T-helper 2 cell treated with Interferon-gamma antibody and Interleukin-4, amounts not matched to agents 5 μg/mL and 100 μg/mL, for 36 hours (primary cell): ENCODE results near the gene ARHGAP1.

Experiments
- DNase-seq: peaks from one replicate; pipeline ENCODE4 v3.0.0; 2021; ENCODE audit warnings: low spot score
- H3K27ac Mint-ChIP-seq: one replicate; pipeline ENCODE4 v1.8.0; 2021; ENCODE audit warnings: mild to moderate bottlenecking, mixed read lengths
- H3K27me3 Mint-ChIP-seq: one replicate; pipeline ENCODE4 v1.8.0; 2021; ENCODE audit warnings: low read depth, mixed read lengths
- H3K36me3 Mint-ChIP-seq: one replicate; pipeline ENCODE4 v1.8.0; 2021; ENCODE audit warnings: low read depth, mixed read lengths
- H3K4me1 Mint-ChIP-seq: one replicate; pipeline ENCODE4 v1.8.0; 2021; ENCODE audit warnings: low read depth, mixed read lengths
- H3K4me3 Mint-ChIP-seq: one replicate; pipeline ENCODE4 v1.8.0; 2022; ENCODE audit warnings: mild to moderate bottlenecking, moderate library complexity, mixed read lengths
- H3K9me3 Mint-ChIP-seq: one replicate; pipeline ENCODE4 v1.8.0; 2021; ENCODE audit warnings: mixed read lengths

The ARHGAP1 gene

GRCh38 chr11:46729110-46730027, 28.9 kb upstream of the ARHGAP1 start:
- H3K4me1 Mint-ChIP-seq, result no peaks in the 10 kb centered on the region
- H3K36me3 Mint-ChIP-seq, result no peaks in the 10 kb centered on the region
- DNase-seq, result no peak
- no peak overlapping the region for H3K4me3 Mint-ChIP-seq
- H3K27ac Mint-ChIP-seq, result no peak overlapping the region
- no peaks in the 10 kb centered on the region for H3K9me3 Mint-ChIP-seq
- no peaks in the 10 kb centered on the region for H3K27me3 Mint-ChIP-seq

GRCh38 chr11:46728659-46729040, 28.2 kb upstream of the ARHGAP1 start:
- Mint-ChIP-seq H3K9me3 (no peaks in the 10 kb centered on the region), H3K27me3 (no peaks in the 10 kb centered on the region), H3K4me1 (no peaks in the 10 kb centered on the region), H3K36me3 (no peaks in the 10 kb centered on the region), H3K4me3 (no peak overlapping the region), H3K27ac (no peak overlapping the region)
- DNase-seq, result no peak

DNA sequence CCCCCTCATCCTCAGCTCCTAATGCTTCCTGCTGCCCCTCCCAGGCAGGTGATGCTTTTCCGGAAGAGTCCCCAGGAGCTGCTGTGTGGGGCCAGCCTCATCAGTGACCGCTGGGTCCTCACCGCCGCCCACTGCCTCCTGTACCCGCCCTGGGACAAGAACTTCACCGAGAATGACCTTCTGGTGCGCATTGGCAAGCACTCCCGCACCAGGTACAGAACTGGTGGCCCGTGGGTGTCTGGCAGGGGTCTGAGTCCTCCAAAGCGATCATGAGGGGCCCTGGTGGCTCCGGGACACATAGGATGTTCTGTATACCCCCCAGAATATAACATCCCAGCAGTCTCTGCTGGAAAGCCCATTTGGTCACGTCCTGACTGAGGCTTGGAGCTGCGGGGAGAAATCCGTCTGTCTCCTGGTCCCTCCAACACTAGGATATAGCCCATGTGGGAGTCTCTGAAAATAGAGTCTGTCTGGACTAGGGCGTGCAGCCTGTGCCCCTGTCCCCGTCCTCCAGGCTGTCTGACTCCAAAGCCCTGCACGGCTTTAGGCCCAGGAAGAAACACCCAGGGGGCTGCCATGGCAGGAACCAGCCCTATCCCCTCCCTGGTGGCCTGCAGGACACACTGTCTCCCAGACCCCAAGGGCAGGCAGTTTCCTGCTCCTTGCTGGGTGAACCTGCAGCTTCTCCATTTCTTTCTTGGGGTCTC, 27.7 kb upstream of the ARHGAP1 start:
- H3K27ac Mint-ChIP-seq, result no peak overlapping the region
- H3K27me3 Mint-ChIP-seq, result no peaks in the 10 kb centered on the region
- no peaks in the 10 kb centered on the region for H3K9me3 Mint-ChIP-seq
- no peak for DNase-seq
- H3K36me3 Mint-ChIP-seq, result no peaks in the 10 kb centered on the region
- no peaks in the 10 kb centered on the region for H3K4me1 Mint-ChIP-seq
- H3K4me3 Mint-ChIP-seq, result no peak overlapping the region

DNA sequence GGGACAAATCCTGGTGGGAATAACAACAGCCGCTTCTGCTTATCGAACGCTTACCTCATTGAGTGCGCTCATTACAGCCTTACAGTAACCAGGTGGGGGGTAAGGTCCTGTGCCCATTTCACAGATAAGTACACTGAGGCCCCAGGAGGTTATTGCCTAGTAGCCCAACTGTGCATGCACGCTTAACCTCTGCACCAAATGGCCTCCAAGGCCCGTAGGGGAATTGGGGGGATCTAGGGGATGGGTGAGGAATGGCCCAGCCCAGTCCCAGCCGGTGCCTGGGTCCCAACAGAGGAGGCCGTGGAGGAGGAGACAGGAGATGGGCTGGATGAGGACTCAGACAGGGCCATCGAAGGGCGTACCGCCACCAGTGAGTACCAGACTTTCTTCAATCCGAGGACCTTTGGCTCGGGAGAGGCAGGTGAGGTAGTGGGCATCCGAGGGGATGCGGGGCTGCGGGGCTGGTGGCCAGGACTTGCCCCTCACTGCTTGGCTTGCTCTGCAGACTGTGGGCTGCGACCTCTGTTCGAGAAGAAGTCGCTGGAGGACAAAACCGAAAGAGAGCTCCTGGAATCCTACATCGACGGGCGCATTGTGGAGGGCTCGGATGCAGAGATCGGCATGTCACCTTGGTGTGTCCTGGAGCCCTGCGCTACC, 25.9 kb upstream of the ARHGAP1 start:
- DNase-seq, result no peak
- H3K9me3 Mint-ChIP-seq, result no peaks in the 10 kb centered on the region
- H3K27ac Mint-ChIP-seq, result no peak overlapping the region
- H3K4me3 Mint-ChIP-seq, result no peak overlapping the region
- no peaks in the 10 kb centered on the region for H3K4me1 Mint-ChIP-seq
- no peaks in the 10 kb centered on the region for H3K27me3 Mint-ChIP-seq
- H3K36me3 Mint-ChIP-seq, result no peaks in the 10 kb centered on the region

DNA sequence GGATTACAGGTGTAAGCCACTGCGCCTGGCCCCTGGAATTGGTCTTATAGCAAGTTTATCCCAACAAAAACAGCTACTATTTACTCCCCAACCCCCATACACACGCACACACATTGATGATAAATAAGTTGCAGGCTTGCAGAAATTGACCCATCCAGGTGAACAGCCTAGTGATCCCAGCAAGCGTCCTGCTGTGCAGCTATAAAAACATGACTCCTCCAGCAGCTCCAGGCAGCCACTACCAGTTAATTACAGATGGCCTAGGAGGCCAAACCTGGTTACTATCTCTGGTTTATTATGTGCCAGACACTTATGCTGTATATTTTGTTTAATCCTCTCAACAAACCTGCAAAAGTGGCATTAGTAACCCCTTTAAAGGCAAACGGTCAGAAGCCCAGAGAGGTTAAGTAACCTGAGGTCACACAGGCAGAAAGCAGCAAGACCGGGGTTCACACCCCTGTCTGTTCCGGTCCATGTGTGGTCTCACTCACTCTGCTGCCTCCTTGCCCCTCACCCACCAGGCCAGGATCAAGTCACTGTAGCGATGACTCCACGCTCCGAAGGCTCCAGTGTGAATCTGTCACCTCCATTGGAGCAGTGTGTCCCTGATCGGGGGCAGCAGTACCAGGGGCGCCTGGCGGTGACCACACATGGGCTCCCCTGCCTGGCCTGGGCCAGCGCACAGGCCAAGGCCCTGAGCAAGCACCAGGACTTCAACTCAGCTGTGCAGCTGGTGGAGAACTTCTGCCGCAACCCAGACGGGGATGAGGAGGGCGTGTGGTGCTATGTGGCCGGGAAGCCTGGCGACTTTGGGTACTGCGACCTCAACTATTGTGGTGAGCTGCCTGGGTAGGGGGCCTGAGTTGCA, 25.2 kb upstream of the ARHGAP1 start:
- H3K36me3 Mint-ChIP-seq, result no peaks in the 10 kb centered on the region
- H3K27ac Mint-ChIP-seq, result no peak overlapping the region
- H3K27me3 Mint-ChIP-seq, result no peaks in the 10 kb centered on the region
- H3K9me3 Mint-ChIP-seq, result no peaks in the 10 kb centered on the region
- DNase-seq, result no peak
- H3K4me1 Mint-ChIP-seq, result no peaks in the 10 kb centered on the region
- H3K4me3 Mint-ChIP-seq, result no peak overlapping the region

DNA sequence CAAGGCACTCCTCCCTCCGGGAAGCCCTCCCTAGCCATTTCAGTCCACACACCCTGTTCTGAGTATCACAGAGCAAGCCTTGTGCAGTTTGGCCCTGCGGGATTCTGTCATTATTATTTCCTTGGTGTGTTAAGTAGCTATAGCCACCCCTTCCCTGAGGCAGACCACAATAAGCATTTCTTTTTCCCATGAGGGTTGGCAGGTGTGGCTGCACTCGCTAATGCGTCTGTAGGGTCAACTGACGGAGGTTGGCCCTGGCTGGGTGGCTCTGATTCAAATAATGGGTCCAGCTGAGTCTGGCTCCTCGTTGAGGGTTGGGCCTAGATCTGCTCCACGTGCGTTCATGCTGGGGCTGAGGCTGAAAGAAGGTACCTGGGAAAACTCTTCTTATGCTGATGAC, 23.7 kb upstream of the ARHGAP1 start:
- no peak for DNase-seq
- no peaks in the 10 kb centered on the region for H3K27me3 Mint-ChIP-seq
- no peak overlapping the region for H3K4me3 Mint-ChIP-seq
- no peak overlapping the region for H3K27ac Mint-ChIP-seq
- no peaks in the 10 kb centered on the region for H3K36me3 Mint-ChIP-seq
- H3K4me1 Mint-ChIP-seq, result no peaks in the 10 kb centered on the region
- H3K9me3 Mint-ChIP-seq, result no peaks in the 10 kb centered on the region

DNA sequence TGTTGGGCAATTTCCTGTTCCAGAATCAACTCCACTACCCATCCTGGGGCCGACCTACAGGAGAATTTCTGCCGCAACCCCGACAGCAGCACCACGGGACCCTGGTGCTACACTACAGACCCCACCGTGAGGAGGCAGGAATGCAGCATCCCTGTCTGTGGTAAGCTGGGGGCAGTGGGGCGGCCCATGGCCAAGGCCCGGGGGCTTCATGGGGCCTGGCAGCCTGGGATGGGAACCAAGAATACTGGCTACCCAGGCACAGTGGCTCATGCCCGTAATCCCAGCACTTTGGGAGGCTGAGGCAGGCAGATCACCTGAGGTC, 22.9 kb upstream of the ARHGAP1 start:
- Mint-ChIP-seq H3K4me3 (no peak overlapping the region), H3K9me3 (no peaks in the 10 kb centered on the region), H3K36me3 (no peaks in the 10 kb centered on the region), H3K4me1 (peaks cover 3% of the 10 kb centered on the region), H3K27ac (no peak overlapping the region), H3K27me3 (no peaks in the 10 kb centered on the region)
- DNase-seq, result no peak

DNA sequence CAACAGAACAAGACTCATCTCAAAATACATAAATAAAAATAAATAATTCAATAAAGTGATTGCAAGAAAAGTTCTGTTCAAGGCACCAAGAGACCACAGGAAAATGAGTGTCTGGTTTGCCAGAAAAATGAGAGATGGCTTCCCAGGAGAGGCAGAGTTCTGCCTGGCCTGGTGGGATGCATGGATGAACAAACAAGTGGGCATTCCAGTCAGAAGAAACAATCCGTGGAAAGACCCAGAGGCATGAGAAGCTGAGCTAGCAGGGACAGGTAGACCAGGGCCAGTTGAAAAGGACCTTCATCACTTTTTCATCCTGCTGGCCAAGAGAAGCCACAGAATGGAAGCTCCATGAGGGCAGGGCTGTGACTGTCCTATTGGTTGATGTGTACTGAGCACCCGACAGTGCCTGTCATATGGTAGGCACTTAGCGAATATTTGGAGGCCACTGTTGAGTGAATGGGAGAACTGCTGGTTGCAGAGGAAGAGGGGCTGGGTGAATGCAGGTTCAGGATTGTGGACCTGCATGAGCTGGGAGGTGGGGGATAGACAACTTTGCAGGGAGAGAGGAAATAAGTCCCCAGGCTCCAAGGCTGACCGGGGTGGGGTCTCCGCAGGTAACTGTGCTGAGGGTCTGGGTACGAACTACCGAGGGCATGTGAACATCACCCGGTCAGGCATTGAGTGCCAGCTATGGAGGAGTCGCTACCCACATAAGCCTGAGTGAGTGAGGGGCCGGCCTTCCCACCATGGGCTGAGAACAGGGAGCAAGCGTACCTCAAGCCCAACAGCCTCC, 22.3 kb upstream of the ARHGAP1 start:
- DNase-seq, result no peak
- H3K27me3 Mint-ChIP-seq, result no peaks in the 10 kb centered on the region
- H3K9me3 Mint-ChIP-seq, result no peaks in the 10 kb centered on the region
- H3K27ac Mint-ChIP-seq, result no peak overlapping the region
- H3K36me3 Mint-ChIP-seq, result no peaks in the 10 kb centered on the region
- H3K4me1 Mint-ChIP-seq, result peaks cover 6% of the 10 kb centered on the region
- H3K4me3 Mint-ChIP-seq, result no peak overlapping the region

DNA sequence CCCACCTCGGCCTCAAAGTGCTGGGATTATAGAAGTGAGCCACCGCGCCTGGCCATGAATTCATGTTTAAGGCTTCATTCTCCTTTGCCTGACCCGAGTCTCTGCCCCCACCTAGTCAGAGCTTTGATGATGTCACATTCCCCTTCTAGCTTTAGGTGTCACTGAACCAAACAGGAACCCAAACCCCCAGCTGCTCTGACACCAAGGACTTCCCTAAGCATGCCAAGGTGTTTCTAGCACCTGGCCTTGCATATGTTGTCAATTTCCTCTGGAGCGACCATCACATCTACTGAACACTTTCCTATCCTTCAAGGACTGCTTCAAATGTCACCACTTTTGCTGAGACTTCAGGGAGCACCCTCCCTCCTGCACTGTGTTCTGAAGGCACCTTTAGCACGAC, 20.9 kb upstream of the ARHGAP1 start:
- no peaks in the 10 kb centered on the region for H3K27me3 Mint-ChIP-seq

DNA sequence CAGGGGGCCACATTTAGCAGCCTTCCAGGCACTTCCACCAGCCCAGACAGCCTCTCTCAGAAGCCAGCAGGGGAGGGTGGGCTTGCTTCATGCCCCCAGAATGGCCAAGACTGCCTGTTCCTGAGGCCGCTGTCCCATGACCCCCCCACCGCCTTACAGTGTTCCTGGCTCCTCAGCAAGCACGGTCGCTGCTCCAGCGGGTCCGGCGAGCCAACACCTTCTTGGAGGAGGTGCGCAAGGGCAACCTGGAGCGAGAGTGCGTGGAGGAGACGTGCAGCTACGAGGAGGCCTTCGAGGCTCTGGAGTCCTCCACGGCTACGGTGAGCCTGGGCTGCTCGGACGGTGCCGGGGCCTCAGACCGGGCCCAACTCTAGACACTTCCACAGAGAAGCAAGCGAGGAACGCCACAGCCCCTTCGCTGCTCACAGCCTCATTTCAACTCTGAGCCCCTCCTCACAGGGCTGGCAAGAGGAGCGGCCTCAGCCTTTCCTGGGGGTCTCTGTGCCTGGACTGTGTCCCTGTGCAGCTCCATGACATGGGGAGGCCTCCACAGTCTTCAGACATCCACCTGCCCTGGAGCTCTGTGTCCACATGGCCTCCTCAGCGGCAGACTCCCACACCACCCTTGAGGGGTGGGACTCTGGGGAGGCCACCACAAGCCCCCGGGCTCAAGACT, 19.3 kb upstream of the ARHGAP1 start:
- Mint-ChIP-seq H3K9me3 (no peaks in the 10 kb centered on the region), H3K27ac (no peak overlapping the region), H3K4me3 (no peak overlapping the region)

More for the DNA sequence above, 20.9 kb upstream of the ARHGAP1 start:
- no peak overlapping the region for H3K4me3 Mint-ChIP-seq
- no peak overlapping the region for H3K27ac Mint-ChIP-seq
- DNase-seq, result no peak
- no peaks in the 10 kb centered on the region for H3K36me3 Mint-ChIP-seq
- H3K9me3 Mint-ChIP-seq, result no peaks in the 10 kb centered on the region
- peaks cover 6% of the 10 kb centered on the region for H3K4me1 Mint-ChIP-seq

GRCh38 chr11:46719048-46719542, 18.7 kb upstream of the ARHGAP1 start, which contains the start of gene F2:
Gene F2, plus strand, starts transcription at chr11:46719213. Its CDS starts 23 bp downstream, at chr11:46719236.
- H3K9me3 Mint-ChIP-seq, result no peaks in the 10 kb centered on the region
- peaks cover 6% of the 10 kb centered on the region for H3K4me1 Mint-ChIP-seq
- no peak for DNase-seq
- no peak within 1 kb of the TSS for H3K4me3 Mint-ChIP-seq
- H3K27ac Mint-ChIP-seq, result no peak within 1 kb of the TSS
- H3K27me3 Mint-ChIP-seq, result no peaks in the 10 kb centered on the region
- no peaks in the 10 kb centered on the region for H3K36me3 Mint-ChIP-seq

More for the DNA sequence above, 19.3 kb upstream of the ARHGAP1 start:
- H3K4me1 Mint-ChIP-seq, result peaks cover 6% of the 10 kb centered on the region
- no peak for DNase-seq
- H3K27me3 Mint-ChIP-seq, result no peaks in the 10 kb centered on the region
- no peaks in the 10 kb centered on the region for H3K36me3 Mint-ChIP-seq

GRCh38 chr11:46718155-46719019, 18.0 kb upstream of the ARHGAP1 start:
- H3K9me3 Mint-ChIP-seq, result no peaks in the 10 kb centered on the region
- H3K4me3 Mint-ChIP-seq, result no peak overlapping the region
- H3K27me3 Mint-ChIP-seq, result no peaks in the 10 kb centered on the region
- peaks cover 6% of the 10 kb centered on the region for H3K4me1 Mint-ChIP-seq
- no peak for DNase-seq
- H3K27ac Mint-ChIP-seq, result no peak overlapping the region
- H3K36me3 Mint-ChIP-seq, result no peaks in the 10 kb centered on the region
